ENCODE results near the gene TTBK1.

TTBK1 gene

GRCh38 chr6:43255408-43256054, 12.2 kb downstream of the TTBK1 start:
- TF ChIP-seq, protein P1, sequence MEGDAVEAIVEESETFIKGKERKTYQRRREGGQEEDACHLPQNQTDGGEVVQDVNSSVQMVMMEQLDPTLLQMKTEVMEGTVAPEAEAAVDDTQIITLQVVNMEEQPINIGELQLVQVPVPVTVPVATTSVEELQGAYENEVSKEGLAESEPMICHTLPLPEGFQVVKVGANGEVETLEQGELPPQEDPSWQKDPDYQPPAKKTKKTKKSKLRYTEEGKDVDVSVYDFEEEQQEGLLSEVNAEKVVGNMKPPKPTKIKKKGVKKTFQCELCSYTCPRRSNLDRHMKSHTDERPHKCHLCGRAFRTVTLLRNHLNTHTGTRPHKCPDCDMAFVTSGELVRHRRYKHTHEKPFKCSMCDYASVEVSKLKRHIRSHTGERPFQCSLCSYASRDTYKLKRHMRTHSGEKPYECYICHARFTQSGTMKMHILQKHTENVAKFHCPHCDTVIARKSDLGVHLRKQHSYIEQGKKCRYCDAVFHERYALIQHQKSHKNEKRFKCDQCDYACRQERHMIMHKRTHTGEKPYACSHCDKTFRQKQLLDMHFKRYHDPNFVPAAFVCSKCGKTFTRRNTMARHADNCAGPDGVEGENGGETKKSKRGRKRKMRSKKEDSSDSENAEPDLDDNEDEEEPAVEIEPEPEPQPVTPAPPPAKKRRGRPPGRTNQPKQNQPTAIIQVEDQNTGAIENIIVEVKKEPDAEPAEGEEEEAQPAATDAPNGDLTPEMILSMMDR (IDR thresholded peaks at IDR 0.05; ENCODE audit: low read depth, low read length): no peak
- no peak for DNase-seq (ENCODE audit: extremely low read depth, low read depth)

DNA sequence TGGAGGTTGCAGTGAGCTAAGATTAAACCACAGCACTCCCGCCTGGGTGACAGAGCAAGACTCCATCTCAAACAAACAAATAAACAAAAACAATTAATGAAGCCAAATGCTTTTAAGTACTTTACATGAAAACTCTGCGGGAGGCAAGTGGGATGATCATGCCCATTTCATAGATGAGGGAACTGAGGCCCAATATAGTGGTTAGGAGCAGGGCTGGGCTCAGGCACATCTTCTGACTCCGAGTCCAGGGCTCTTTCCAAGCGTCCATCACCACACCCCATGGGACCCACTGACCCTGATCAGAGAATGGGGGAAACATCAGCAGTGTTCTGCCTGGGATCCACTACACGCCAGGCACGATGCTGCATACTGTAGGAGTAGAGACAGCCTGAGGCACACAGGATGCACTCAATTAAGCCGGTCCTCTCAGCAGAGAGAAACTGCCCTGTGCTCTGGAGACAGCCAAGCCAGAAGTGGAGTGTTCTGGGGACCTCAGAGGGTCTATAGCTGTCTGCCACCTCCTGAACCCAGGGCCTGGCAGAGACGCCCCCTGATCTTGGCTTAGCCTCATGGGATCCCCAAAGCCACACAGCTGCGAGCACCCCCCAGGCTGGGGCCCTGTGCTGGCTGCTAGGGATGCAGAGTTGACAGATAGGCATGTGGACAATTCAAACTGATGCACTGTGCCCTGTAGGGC, 13.5 kb downstream of the TTBK1 start:
- TF ChIP-seq, protein P1 (IDR thresholded peaks at IDR 0.05; ENCODE audit: low read depth, low read length): no peak
- DNase-seq (ENCODE audit: extremely low read depth, low read depth): no peak

DNA sequence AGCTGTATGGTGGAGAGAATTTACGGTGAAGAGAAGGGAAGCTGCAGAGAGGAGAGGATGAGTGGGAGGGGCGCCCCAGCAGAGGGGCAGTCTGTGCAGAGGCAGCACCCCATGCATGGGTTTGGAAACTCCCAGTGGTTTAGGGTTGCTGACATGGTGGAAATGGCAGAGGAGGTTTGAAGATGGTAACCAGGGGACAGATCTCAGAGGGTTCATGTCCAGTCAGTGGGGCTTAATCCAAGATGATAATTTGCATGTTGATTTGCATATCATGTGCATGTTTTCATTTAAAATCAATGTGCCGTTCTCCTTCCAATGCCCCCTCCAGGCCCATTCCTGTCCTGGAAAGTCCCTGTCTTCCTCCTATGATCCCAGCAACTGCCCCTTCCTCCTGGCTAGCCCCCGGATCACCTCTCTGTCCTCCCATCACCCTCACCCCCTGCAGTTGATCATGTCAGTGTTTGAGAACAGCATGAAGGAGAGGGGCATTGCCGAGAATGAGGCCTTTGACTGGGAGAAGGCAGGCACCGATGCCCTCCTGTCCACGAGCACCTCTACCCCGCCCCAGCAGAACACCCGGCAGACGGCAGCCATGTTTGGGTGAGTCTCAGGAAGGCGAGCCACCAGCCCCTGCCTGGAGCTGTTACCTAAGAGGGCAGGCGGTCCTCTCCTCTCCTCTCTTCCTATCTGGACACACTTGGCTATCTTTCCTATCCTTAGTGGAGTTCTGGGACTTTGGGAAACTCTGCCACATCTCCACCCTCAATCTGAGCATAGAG, 14.3 kb downstream of the TTBK1 start:
- no peak for DNase-seq (ENCODE audit: extremely low read depth, low read depth)
- TF ChIP-seq, protein P1 (IDR thresholded peaks at IDR 0.05; ENCODE audit: low read depth, low read length): no peak

GRCh38 chr6:43258180-43258579, 14.9 kb downstream of the TTBK1 start:
- TF ChIP-seq, protein P1 (IDR thresholded peaks at IDR 0.05; ENCODE audit: low read depth, low read length): no peak
- DNase-seq (ENCODE audit: extremely low read depth, low read depth): no peak

- TF ChIP-seq, protein P1 (IDR thresholded peaks at IDR 0.05; ENCODE audit: low read depth, low read length): no peak
- no peak for DNase-seq (ENCODE audit: extremely low read depth, low read depth)
Measured at GRCh38 chr6:43258807-43259686, 15.8 kb downstream of the TTBK1 start.

- DNase-seq (ENCODE audit: extremely low read depth, low read depth): no peak
- TF ChIP-seq, protein P1 (IDR thresholded peaks at IDR 0.05; ENCODE audit: low read depth, low read length): no peak
Measured at GRCh38 chr6:43260791-43261190, 17.5 kb downstream of the TTBK1 start.

Measured in AG09319 (cell line).